ENCODE results near the gene PEX5. TPM values are rescaled to one million over a fixed set of nuclear protein-coding genes. Genes with fewer than 3 reads are reported as not detected.
"Not testable (repeated sequence)": the region's sequence is repeated elsewhere in the genome, so short reads cannot be mapped to it uniquely, and the experiment has no call there.

Gene PEX5
- total RNA-seq, 2 experiments from 2014 or later, result 14.6 to 18.2 TPM

DNA sequence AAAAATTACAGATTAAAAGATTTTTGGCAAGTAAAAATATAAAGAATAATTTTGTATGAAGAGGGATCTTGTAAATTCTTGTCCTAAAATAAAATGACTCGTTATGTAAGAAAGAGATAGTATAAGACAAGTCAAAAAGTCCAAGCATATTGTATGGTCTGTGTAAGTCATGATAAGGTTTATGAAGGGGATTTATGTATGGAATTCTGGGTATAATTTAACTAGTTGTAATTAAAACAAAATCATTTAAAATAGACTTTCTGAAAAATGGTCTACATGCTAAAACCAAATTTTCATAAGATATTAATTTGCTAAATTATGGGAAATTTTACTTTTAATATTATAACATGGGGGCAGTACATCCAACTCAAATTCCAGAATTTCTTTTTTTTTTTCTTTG lies 17.6 kb upstream of the PEX5 start:
- ChIA-PET CTCF (no interaction called here), POLR2A (no interaction called here)
- no peak for DNase-seq
- peaks cover 52% of the 10 kb centered on the region for H3K9me3 Mint-ChIP-seq
- H3K27ac Mint-ChIP-seq, result no peak overlapping the region
- no peak overlapping the region for H3K4me3 Mint-ChIP-seq
- no peaks in the 10 kb centered on the region for H3K4me1 Mint-ChIP-seq
- H3K27me3 Mint-ChIP-seq, result peaks cover 30% of the 10 kb centered on the region
- peaks cover 6% of the 10 kb centered on the region for H3K36me3 Mint-ChIP-seq (ENCODE audit: low read depth)

- POLR2A ChIA-PET, result no interaction called here
- Mint-ChIP-seq H3K9me3 (peaks cover 22% of the 10 kb centered on the region), H3K36me3 (ENCODE audit: low read depth) (no peaks in the 10 kb centered on the region), H3K4me1 (no peaks in the 10 kb centered on the region), H3K27ac (no peak overlapping the region), H3K27me3 (peaks cover 41% of the 10 kb centered on the region), H3K4me3 (no peak overlapping the region)
- CTCF ChIA-PET, result no interaction called here
- DNase-seq, result no peak
Observed at GRCh38 chr12:7175493-7175892, 14.0 kb upstream of the PEX5 start.

GRCh38 chr12:7176595-7176994 lies 12.9 kb upstream of the PEX5 start:
- DNase-seq, result no peak
- ChIA-PET POLR2A (no interaction called here), CTCF (no interaction called here)
- Mint-ChIP-seq H3K27ac (no peak overlapping the region), H3K36me3 (ENCODE audit: low read depth) (no peaks in the 10 kb centered on the region), H3K4me1 (no peaks in the 10 kb centered on the region), H3K9me3 (peaks cover 19% of the 10 kb centered on the region), H3K27me3 (peaks cover 38% of the 10 kb centered on the region), H3K4me3 (no peak overlapping the region)

DNA sequence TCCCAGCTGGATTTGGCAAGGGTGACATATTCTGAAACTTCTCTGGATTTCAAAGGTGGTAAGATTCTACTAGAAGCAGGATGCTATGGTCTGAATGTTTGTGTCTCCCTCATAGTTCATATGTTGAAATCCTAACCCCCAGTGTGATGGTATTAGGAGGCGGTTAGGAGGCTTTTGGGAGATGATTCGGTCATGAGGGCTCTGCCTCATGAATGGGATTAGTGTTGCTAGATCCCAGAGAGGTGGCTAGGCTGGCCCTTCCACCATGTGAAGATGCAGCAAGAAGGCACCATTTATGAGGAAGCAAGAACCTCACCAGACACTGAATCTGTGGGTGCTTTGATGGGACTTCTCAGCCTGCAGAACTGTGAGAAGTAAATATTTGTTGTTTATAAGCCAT lies 11.0 kb upstream of the PEX5 start:
- H3K36me3 Mint-ChIP-seq (ENCODE audit: low read depth), result no peaks in the 10 kb centered on the region
- no peaks in the 10 kb centered on the region for H3K4me1 Mint-ChIP-seq
- H3K4me3 Mint-ChIP-seq, result no peak overlapping the region
- ChIA-PET CTCF (no interaction called here), POLR2A (no interaction called here)
- no peak overlapping the region for H3K27ac Mint-ChIP-seq
- DNase-seq, result no peak
- peaks cover 11% of the 10 kb centered on the region for H3K9me3 Mint-ChIP-seq
- H3K27me3 Mint-ChIP-seq, result peaks cover 35% of the 10 kb centered on the region

DNA sequence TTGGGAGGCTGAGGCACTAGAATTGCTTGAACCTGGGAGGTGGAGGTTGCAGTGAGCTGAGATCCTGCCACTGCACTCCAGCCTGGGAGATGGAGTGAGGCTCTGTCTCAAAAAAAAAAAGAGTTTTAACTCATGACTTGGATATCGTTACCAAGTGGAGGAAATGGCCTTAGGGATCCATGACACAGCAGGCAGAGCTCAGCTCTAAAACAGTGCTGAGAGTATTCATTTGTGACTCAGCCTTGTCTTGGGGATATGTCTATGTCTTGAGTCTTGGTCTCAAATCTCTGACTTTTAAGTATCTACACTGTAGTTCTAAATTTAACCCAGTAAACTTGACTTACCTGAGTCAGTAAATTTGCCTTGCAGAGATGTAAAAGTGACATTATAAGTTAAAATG lies 8.8 kb upstream of the PEX5 start:
- H3K4me1 Mint-ChIP-seq, result no peaks in the 10 kb centered on the region
- H3K9me3 Mint-ChIP-seq, result peaks cover 6% of the 10 kb centered on the region
- DNase-seq, result no peak
- ChIA-PET CTCF (interaction anchor here (0.6 to 1.7 kb wide), 4 partner anchors 18 to 126 kb away, joined by 3 to 5 read pairs (median 3); no protein-coding TSS in a partner anchor), POLR2A (interaction anchor here (0.6 kb wide), 1 partner anchor 78 kb away, joined by 3 read pairs; no protein-coding TSS in a partner anchor)
- no peaks in the 10 kb centered on the region for H3K36me3 Mint-ChIP-seq (ENCODE audit: low read depth)
- H3K27me3 Mint-ChIP-seq, result peaks cover 21% of the 10 kb centered on the region
- H3K27ac Mint-ChIP-seq, result no peak overlapping the region
- no peak overlapping the region for H3K4me3 Mint-ChIP-seq

DNA sequence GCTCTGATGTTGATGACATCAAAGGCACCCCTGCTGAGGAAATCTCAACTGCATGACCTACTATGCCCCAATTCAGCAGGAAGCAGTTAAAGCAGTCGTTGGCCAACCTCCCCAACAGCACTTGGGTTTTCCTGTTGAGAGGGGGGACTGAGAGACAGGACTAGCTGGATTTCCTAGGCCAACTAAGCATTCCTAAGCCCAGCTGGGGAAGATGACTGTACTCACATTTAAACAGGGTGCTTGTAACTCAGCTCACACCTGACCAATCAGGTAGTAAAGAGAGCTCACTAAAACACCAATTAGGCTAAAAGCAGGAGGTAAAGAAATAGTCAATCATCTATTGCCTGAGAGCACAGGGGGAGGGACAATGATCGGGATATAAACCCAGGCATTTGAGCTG lies 3.4 kb upstream of the PEX5 start:
- H3K4me1 Mint-ChIP-seq, result peaks cover 27% of the 10 kb centered on the region
- H3K27ac Mint-ChIP-seq; H3K4me3 Mint-ChIP-seq; POLR2A ChIA-PET; H3K36me3 Mint-ChIP-seq (ENCODE audit: low read depth); DNase-seq; H3K27me3 Mint-ChIP-seq; H3K9me3 Mint-ChIP-seq: not testable (repeated sequence)
- CTCF ChIA-PET, result interaction anchor here (1.1 kb wide), 1 partner anchor 44 kb away, joined by 3 read pairs; no protein-coding TSS in a partner anchor

DNA sequence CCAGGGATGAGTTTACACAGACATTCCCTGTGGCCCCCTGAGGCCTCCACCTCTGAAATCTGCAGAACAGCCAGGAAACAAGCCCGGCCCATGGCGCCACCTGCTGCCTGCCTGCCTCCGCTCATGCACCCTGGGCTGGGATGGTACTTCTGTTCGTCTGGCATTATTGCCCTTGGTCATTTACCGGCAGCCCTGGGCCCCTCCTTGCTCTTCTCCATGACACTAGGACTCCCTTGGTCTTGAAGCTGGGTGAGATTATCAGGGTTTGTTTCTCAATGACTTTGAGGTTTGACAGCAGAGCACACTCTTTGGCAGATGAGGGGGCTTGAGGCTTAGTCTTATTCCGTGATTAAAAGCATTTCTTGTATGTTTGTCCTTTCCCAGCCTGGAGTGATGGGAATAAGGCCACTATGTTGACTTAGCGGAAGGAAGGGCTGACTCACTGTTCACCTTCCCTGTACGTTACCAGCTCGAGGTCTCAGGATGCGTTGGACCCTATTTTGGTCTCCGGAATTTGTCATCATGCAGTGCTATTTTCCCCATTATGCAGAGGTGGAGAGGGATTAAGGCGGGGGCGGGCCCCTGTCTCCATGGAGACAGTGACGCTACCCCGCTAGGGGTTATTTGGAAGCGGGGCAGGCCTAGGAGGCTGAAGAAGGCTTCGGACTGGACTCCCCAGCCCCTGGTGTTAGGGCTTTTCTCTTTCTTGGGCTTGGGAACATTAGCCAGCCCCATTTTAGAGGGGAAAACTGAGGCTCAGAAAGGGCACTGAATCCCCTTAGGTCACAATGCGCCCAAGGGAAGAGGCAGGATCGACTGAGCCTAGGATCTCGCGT lies 706 bp upstream of the PEX5 start:
- no peaks in the 10 kb centered on the region for H3K27me3 Mint-ChIP-seq
- peak overlapping the region; percentile 88 for H3K4me3 Mint-ChIP-seq
- H3K27ac Mint-ChIP-seq, result peak overlapping the region; percentile 96
- POLR2A ChIA-PET, result no interaction called here
- DNase-seq, result peak; percentile 67
- peaks cover 16% of the 10 kb centered on the region for H3K36me3 Mint-ChIP-seq (ENCODE audit: low read depth)
- H3K4me1 Mint-ChIP-seq, result peaks cover 31% of the 10 kb centered on the region
- H3K9me3 Mint-ChIP-seq, result no peaks in the 10 kb centered on the region
- CTCF ChIA-PET, result interaction anchor here (0.8 to 1.8 kb wide), 3 partner anchors 47 to 75 kb away, joined by 3 to 4 read pairs (median 4); no protein-coding TSS in a partner anchor

- H3K4me3 Mint-ChIP-seq, result peak overlapping the region; percentile 80
- peaks cover 31% of the 10 kb centered on the region for H3K4me1 Mint-ChIP-seq
Observed at GRCh38 chr12:7190268-7191055, 976 bp downstream of the PEX5 start.

DNA sequence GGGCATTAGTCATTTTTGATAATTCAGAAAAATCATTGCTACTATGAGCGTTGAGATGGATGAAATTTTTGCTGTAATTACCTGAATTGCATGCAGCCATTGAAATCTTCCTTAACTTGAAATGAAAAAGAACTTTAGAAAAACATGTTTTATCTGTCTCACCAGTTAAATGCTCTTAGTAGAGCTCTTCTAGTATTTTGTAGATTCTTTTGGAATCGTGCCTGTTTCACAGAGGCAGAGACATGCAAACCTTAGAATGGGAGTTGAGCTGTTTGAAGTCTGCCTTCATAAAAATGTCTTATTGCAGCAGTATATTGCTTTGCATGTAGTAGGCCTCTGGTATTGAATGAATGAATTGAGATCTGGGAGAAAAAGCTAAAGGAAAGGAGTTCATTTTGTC lies 4.2 kb downstream of the PEX5 start:
- Mint-ChIP-seq H3K36me3 (ENCODE audit: low read depth) (peaks cover 30% of the 10 kb centered on the region), H3K4me3 (no peak overlapping the region), H3K27me3 (no peaks in the 10 kb centered on the region), H3K9me3 (no peaks in the 10 kb centered on the region), H3K4me1 (peaks cover 21% of the 10 kb centered on the region), H3K27ac (no peak overlapping the region)
- no peak for DNase-seq
- CTCF ChIA-PET, result interaction anchor here (1.2 kb wide), 1 partner anchor 10 kb away, joined by 3 read pairs; no protein-coding TSS in a partner anchor
- POLR2A ChIA-PET, result no interaction called here

More at GRCh38 chr12:7190268-7191055, 976 bp downstream of the PEX5 start:
- no peaks in the 10 kb centered on the region for H3K9me3 Mint-ChIP-seq
- no peaks in the 10 kb centered on the region for H3K27me3 Mint-ChIP-seq
- CTCF ChIA-PET, result interaction anchor here (1.5 kb wide), 1 partner anchor 57 kb away, joined by 3 read pairs; no protein-coding TSS in a partner anchor
- POLR2A ChIA-PET, result no interaction called here
- peaks cover 27% of the 10 kb centered on the region for H3K36me3 Mint-ChIP-seq (ENCODE audit: low read depth)
- DNase-seq, result no peak
- H3K27ac Mint-ChIP-seq, result peak overlapping the region; percentile 67

- no peaks in the 10 kb centered on the region for H3K9me3 Mint-ChIP-seq
- H3K27ac Mint-ChIP-seq, result no peak overlapping the region
- CTCF ChIA-PET, result no interaction called here
- H3K4me1 Mint-ChIP-seq, result peaks cover 1% of the 10 kb centered on the region
- H3K4me3 Mint-ChIP-seq, result no peak overlapping the region
- POLR2A ChIA-PET, result no interaction called here
- H3K36me3 Mint-ChIP-seq (ENCODE audit: low read depth), result peaks cover 42% of the 10 kb centered on the region
- no peak for DNase-seq
- H3K27me3 Mint-ChIP-seq, result no peaks in the 10 kb centered on the region
Observed at GRCh38 chr12:7197841-7198240, 8.4 kb downstream of the PEX5 start.

- no peaks in the 10 kb centered on the region for H3K9me3 Mint-ChIP-seq
- H3K27me3 Mint-ChIP-seq, result no peaks in the 10 kb centered on the region
- peaks cover 44% of the 10 kb centered on the region for H3K36me3 Mint-ChIP-seq (ENCODE audit: low read depth)
- ChIA-PET POLR2A (no interaction called here), CTCF (interaction anchor here (1.5 kb wide), 1 partner anchor 10 kb away, joined by 3 read pairs; no protein-coding TSS in a partner anchor)
- no peaks in the 10 kb centered on the region for H3K4me1 Mint-ChIP-seq
- H3K4me3 Mint-ChIP-seq, result no peak overlapping the region
- DNase-seq, result no peak
- H3K27ac Mint-ChIP-seq, result no peak overlapping the region
Observed at GRCh38 chr12:7203109-7203508, 13.6 kb downstream of the PEX5 start.

- Mint-ChIP-seq H3K4me1 (no peaks in the 10 kb centered on the region), H3K36me3 (ENCODE audit: low read depth) (peaks cover 59% of the 10 kb centered on the region), H3K27me3 (no peaks in the 10 kb centered on the region)
Observed at GRCh38 chr12:7205091-7205490, 15.6 kb downstream of the PEX5 start.

GRCh38 chr12:7206691-7207090 lies 17.2 kb downstream of the PEX5 start:
- POLR2A ChIA-PET, result no interaction called here
- no peak for DNase-seq
- Mint-ChIP-seq H3K9me3 (no peaks in the 10 kb centered on the region), H3K27ac (no peak overlapping the region), H3K4me3 (no peak overlapping the region), H3K36me3 (ENCODE audit: low read depth) (peaks cover 61% of the 10 kb centered on the region), H3K4me1 (no peaks in the 10 kb centered on the region), H3K27me3 (no peaks in the 10 kb centered on the region)
- CTCF ChIA-PET, result no interaction called here

More at GRCh38 chr12:7205091-7205490, 15.6 kb downstream of the PEX5 start:
- no peak overlapping the region for H3K27ac Mint-ChIP-seq
- ChIA-PET CTCF (no interaction called here), POLR2A (no interaction called here)
- no peak for DNase-seq
- H3K4me3 Mint-ChIP-seq, result no peak overlapping the region
- H3K9me3 Mint-ChIP-seq, result no peaks in the 10 kb centered on the region
